HG02970 (cell line): ENCODE results near the gene RPN1.

Source experiments
- ATAC-seq: cut with Tn5 transposase; IDR thresholded peaks from one replicate; pipeline ENCODE4 v1.9.1; 2021; ENCODE audit warnings: mild to moderate bottlenecking, moderate library complexity, moderate number of reproducible peaks; ENCODE audit not compliant: unreplicated experiment, low FRiP score

RPN1 gene

DNA sequence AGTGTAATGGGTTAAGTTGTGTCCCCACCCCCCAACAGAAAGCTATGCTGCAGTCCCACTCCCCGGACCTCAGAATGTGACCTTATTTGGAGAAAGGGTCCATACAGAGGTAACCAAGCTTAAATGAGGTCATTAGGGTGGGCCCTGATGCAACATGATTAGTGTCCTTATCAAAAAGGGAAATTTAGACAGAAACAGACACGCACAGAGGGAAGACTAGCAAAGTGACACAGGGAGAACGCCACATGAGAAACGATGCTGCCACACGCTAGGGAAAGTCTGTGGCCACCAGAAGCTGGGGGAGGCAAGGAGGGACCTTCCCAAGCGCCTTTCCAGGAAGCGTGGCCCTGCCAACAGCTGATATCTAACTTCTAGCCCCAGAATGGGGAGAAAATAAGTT lies 65.4 kb downstream of the RPN1 start:
- ATAC-seq, result no peak

DNA sequence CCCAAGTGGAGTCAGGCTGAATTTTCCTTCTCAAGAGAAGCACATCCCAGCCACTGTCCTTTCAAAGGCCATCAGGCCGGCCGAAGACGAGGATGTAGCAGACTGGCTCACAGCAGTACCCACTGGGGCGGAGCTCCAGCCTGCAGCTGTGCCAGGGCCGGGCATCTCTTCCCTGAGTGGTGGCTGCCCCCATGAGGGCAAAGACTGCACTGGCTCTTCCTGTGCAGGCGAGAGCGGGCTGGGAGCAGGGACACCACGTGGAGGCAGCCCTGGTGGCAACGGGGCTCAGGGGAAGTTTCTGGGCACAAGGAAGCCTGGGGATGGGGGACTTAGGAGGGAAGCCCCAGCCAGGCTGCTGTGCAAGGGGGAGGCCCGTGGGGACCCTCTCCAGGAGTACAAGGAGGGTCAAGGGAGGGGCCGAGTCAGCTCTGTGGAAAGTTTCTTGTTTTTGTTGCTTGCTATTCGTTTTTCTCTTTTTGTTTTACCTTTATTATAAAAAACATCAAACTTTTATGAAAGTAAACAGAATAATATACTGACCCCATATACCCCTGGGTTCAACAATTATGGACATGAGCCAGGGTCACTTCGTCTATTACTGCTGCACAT lies 66.1 kb downstream of the RPN1 start:
- no peak for ATAC-seq

- no peak for ATAC-seq
Observed at GRCh38 chr3:128581566-128581965, 69.1 kb downstream of the RPN1 start.

DNA sequence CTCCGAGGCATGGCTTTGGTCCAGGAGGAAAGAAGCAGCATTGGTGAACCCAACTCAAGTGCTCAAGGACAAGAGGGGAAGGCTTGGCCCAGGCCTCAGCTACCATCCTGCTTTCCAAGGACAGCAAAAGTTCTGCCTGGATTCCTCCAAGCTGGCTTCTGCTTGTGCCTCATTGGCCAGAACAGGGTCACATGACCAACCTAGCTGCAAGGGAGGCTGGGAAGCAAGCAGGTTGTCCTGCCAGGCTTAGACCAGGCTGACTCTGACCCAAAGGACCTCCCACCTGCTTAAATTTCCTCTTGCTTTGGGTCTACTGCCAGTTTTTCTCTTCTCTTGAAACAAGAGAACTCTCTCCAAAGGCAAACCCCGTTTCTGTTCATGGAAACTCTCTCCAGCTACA lies 70.7 kb downstream of the RPN1 start:
- ATAC-seq, result no peak

- no peak for ATAC-seq
Observed at GRCh38 chr3:128578346-128578745, 72.3 kb downstream of the RPN1 start.

DNA sequence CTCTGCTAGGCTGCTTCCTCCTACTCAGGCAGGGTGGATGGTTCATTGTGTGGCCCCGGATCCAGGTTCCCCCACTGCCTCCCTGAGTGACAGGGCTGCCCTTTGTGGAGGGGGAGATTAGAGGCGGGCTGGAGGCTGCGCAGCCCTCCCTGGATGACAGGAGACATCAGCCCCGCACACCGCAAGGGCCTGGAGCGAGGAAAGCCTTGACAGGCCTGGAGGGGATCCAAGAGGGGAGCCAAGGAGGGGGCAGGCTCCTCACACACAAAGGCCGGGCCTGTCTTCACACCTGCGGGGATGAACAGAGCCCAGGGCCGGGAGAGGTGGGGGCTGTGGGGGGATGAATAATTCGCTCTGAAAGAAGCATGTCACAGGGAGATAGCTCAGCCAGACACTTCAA lies 72.9 kb downstream of the RPN1 start:
- ATAC-seq, result no peak

DNA sequence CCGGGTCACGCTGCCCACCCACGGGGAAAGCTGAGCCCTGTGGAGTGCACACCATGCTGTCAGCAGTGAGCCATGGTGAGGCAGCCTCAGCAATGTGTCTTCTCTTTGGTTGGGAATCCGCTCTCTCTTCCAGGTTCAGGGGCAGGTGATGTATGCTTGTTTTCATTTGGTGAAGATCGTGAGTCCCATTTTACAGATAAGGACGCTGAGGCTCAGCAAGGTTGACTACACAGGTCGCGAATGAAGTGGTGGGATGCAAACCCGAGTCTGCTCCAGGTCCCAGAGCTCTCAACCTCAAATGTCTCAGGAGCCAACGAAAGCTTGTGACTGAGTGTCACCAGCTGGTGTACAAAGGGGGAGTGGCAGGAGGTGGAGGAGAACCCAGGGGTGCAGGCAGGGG lies 74.3 kb downstream of the RPN1 start:
- ATAC-seq, result no peak

GRCh38 chr3:128575777-128576176 lies 74.8 kb downstream of the RPN1 start:
- ATAC-seq, result no peak

GRCh38 chr3:128573707-128574162 lies 76.9 kb downstream of the RPN1 start:
- ATAC-seq, result no peak

DNA sequence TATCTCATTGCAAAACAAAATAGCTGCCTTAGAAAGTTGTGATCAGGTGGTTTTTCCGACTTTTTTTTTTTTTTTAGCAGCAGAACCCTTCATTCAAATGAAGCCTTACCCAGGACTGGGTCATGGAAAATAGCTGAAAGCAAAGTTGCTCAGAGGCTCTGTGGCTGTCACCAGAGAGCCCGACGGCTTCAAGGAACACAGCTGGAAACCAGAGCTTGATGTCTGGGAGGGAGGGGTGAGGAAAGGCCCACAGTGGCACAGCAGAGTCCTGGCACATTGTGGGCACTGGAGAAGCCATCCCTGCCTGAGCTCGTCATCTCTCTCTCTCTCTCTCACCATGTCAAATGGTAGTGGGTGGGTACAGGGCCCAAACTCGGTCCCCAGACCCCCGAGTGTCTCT lies 77.5 kb downstream of the RPN1 start:
- no peak for ATAC-seq

DNA sequence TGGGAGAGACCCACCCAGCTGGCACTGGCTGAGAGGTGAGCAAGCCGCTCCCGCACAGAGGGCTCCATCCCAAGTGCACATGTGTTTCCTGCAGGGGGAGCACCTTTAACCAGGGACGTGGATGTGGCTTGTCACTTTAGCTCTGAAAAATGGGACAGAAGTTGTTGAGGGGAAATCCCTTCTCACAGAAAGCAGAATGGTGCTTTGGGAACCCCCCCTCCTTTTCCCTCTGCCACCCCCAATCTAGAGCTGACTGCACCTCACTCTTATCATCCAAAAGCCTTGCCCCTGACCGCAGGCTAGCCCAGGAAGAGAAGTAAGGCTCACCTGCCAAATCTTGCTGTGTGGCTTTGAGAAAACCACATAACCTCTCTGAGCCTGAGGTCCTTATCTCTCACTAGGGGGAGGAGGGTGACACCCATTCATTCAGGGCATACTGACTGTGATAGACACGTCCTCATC lies 77.9 kb downstream of the RPN1 start:
- ATAC-seq, result no peak

GRCh38 chr3:128572013-128572412 lies 78.6 kb downstream of the RPN1 start:
- no peak for ATAC-seq
